CD14-positive monocyte (primary cell): ENCODE results near the gene CCDC180. TPM values are rescaled to one million over a fixed set of nuclear protein-coding genes. Genes with fewer than 3 reads are reported as not detected.

ENCODE experiments used
- DNase-seq, 3 donors: peaks; one replicate each; pipeline ENCODE4 v3.0.0-alpha.2; 2011 to 2022
- H2AFZ ChIP-seq: 2 replicates; pipeline ENCODE4 v1.6.0; 2012; ENCODE audit warnings: mild to moderate bottlenecking, low read depth, low read length, inconsistent platforms; ENCODE audit not compliant: insufficient read depth, poor library complexity, severe bottlenecking
- H3K27ac ChIP-seq, 2 donors: 1 replicate in 1 of 2; 2 replicates in 1 of 2; pipeline ENCODE4 v1.5.1; 2012 to 2013; ENCODE audit warnings: low read length in 2 of 2, control low read depth in 1 of 2, inconsistent platforms in 1 of 2, low read depth in 1 of 2, mild to moderate bottlenecking in 1 of 2
- H3K27me3 ChIP-seq, 2 donors: one replicate each; pipeline versions ENCODE4 v1.6.0 to v1.6.1; 2011 to 2013; ENCODE audit warnings: low read length in 2 of 2; ENCODE audit not compliant: control insufficient read depth in 2 of 2, insufficient read depth in 2 of 2
- H3K36me3 ChIP-seq, 2 donors: replicated peaks in 1 of 2; 1 replicate in 1 of 2; 2 replicates in 1 of 2; pipeline versions ENCODE4 v1.5.1 to v1.6.1; 2012 to 2013; ENCODE audit warnings: low read length in 2 of 2, control low read depth in 1 of 2, inconsistent platforms in 1 of 2, mild to moderate bottlenecking in 1 of 2; ENCODE audit not compliant: insufficient read depth in 2 of 2, control insufficient read depth in 1 of 2
- H3K4me1 ChIP-seq, 2 donors: 1 replicate in 1 of 2; 2 replicates in 1 of 2; pipeline versions ENCODE4 v1.5.1 to v1.6.1; 2012 to 2013; ENCODE audit warnings: low read length in 2 of 2, control low read depth in 1 of 2, inconsistent platforms in 1 of 2, mild to moderate bottlenecking in 1 of 2, moderate library complexity in 1 of 2; ENCODE audit not compliant: insufficient read depth in 2 of 2, control insufficient read depth in 1 of 2
- H3K4me2 ChIP-seq: replicated peaks from 2 replicates; pipeline ENCODE3; 2012; ENCODE audit warnings: low read length, moderate library complexity, mild to moderate bottlenecking; ENCODE audit not compliant: poor library complexity, severe bottlenecking; ENCODE audit errors: extremely low read depth
- H3K4me3 ChIP-seq, 3 experiments: fragments of 200-600 bp in 1 of 3; sonication (generic) in 1 of 3; replicated peaks in 1 of 3; 1 replicate in 2 of 3; 2 replicates in 1 of 3; pipeline ENCODE4 v1.5.1; 2011 to 2013; ENCODE audit warnings: low read length in 3 of 3, mild to moderate bottlenecking in 3 of 3, control low read depth in 2 of 3, low read depth in 2 of 3, inconsistent platforms in 1 of 3, moderate library complexity in 1 of 3
- H3K79me2 ChIP-seq: 2 replicates; pipeline ENCODE4 v1.6.0; 2012; ENCODE audit warnings: mild to moderate bottlenecking, control low read depth, inconsistent platforms, low read length, moderate library complexity; ENCODE audit not compliant: insufficient read depth
- H3K9ac ChIP-seq: 2 replicates; pipeline ENCODE4 v1.6.0; 2017; ENCODE audit warnings: low read length, mild to moderate bottlenecking; ENCODE audit not compliant: insufficient read depth, poor library complexity, severe bottlenecking
- H3K9me3 ChIP-seq, 2 donors: replicated peaks in 1 of 2; 1 replicate in 1 of 2; 2 replicates in 1 of 2; pipeline versions ENCODE4 v1.5.1 to v1.6.1; 2012 to 2013; ENCODE audit warnings: low read length in 2 of 2, control low read depth in 1 of 2; ENCODE audit not compliant: control insufficient read depth in 1 of 2, insufficient read depth in 1 of 2
- H4K20me1 ChIP-seq: 2 replicates; pipeline ENCODE4 v1.6.0; 2012; ENCODE audit warnings: mild to moderate bottlenecking, low read length, control low read depth, moderate library complexity; ENCODE audit not compliant: insufficient read depth
- H3K27ac Mint-ChIP-seq, 7 donors: one replicate each; pipeline ENCODE4 v1.8.0; 2020; ENCODE audit warnings: mild to moderate bottlenecking in 7 of 7, mixed read lengths in 7 of 7, moderate library complexity in 6 of 7, inconsistent platforms in 2 of 7
- H3K27me3 Mint-ChIP-seq, 3 donors: one replicate each; pipeline ENCODE4 v1.8.0; 2021 to 2022; ENCODE audit warnings: low read depth in 3 of 3, mild to moderate bottlenecking in 3 of 3, mixed read lengths in 3 of 3, moderate library complexity in 3 of 3, inconsistent platforms in 1 of 3
- H3K36me3 Mint-ChIP-seq, 2 donors: one replicate each; pipeline ENCODE4 v1.8.0; 2020; ENCODE audit warnings: mixed read lengths in 2 of 2, inconsistent platforms in 1 of 2, mild to moderate bottlenecking in 1 of 2
- H3K4me1 Mint-ChIP-seq: one replicate; pipeline ENCODE4 v1.8.0; 2020; ENCODE audit warnings: mild to moderate bottlenecking, mixed read lengths
- H3K4me3 Mint-ChIP-seq, 2 donors: one replicate each; pipeline ENCODE4 v1.8.0; 2020; ENCODE audit warnings: mild to moderate bottlenecking in 2 of 2, mixed read lengths in 2 of 2, moderate library complexity in 1 of 2
- H3K9me3 Mint-ChIP-seq, 7 donors: one replicate each; pipeline ENCODE4 v1.8.0; 2020 to 2022; ENCODE audit warnings: mixed read lengths in 7 of 7, mild to moderate bottlenecking in 6 of 7, moderate library complexity in 6 of 7, inconsistent platforms in 2 of 7
- CTCF ChIP-seq: fragments of 200-600 bp; IDR thresholded peaks from one replicate; pipeline ENCODE4 v1.8.0; 2022; ENCODE audit warnings: antibody characterized with exemption, mild to moderate bottlenecking
- WGBS: methylation state at CpG from one replicate; pipeline ENCODE4 v1.1.5; 2013; ENCODE audit warnings: missing lambda C conversion rate; ENCODE audit not compliant: insufficient coverage; 5-methylcytosine and 5-hydroxymethylcytosine counted together
- intact Hi-C, 2 donors: fragments of 100-400 bp; cut with micrococcal nuclease; formaldehyde crosslinking; loops; one replicate each; pipeline versions ENCODE4 v1.15.0 to v1.15.1; 2023
- polyA plus RNA-seq, 3 donors: library from polyadenylated mRNA; depleted of rRNA in 1 of 3; unstranded in 2 of 3; stranded (reverse) in 1 of 3; fragments of 300-500 nt in 2 of 3; fragments of >200 nt in 1 of 3; fragmentation: Illumina TruSeq in 2 of 3; gene quantifications; 1 replicate in 2 of 3; 2 replicates in 1 of 3; pipeline ENCODE4 v1.2.3, GENCODE V29; 2012 to 2021

CCDC180 gene
- polyA plus RNA-seq, 3 donors, result 0.24 to 1.3 TPM; not detected in 1

GRCh38 chr9:97316904-97317303, 9.4 kb downstream of the CCDC180 start:
- Histone ChIP-seq H3K9ac (no peak overlapping the region), H3K9me3 (no peaks in the 10 kb centered on the region), H3K27me3 (no peaks in the 10 kb centered on the region), H3K4me2 (no peak overlapping the region), H4K20me1 (no peaks in the 10 kb centered on the region), H3K4me3 (no peak overlapping the region), H3K79me2 (no peaks in the 10 kb centered on the region), H3K27ac (no peak overlapping the region), H3K36me3 (peaks cover 0 to 17% of the 10 kb centered on the region in 2 donors), H3K4me1 (no peaks in the 10 kb centered on the region), H2AFZ (no peak overlapping the region)
- TF ChIP-seq CTCF, result no peak
- intact Hi-C loops, result no loop called here
- peaks cover 4 to 9% of the 10 kb centered on the region in 2 donors for H3K36me3 Mint-ChIP-seq
- no peak overlapping the region for H3K4me3 Mint-ChIP-seq
- H3K4me1 Mint-ChIP-seq, result peaks cover 3% of the 10 kb centered on the region
- peaks cover 0 to 2% (median 0%) of the 10 kb centered on the region in 7 donors for H3K9me3 Mint-ChIP-seq
- peaks cover 0 to 1% (median 1%) of the 10 kb centered on the region in 3 donors for H3K27me3 Mint-ChIP-seq
- no peak overlapping the region for H3K27ac Mint-ChIP-seq
- no peak for DNase-seq
- WGBS, result 97% methylated on average over 5 of the region's 7 CpGs

- no peaks in the 10 kb centered on the region for H3K27me3 ChIP-seq
- H2AFZ ChIP-seq, result no peak overlapping the region
- no peak for TF ChIP-seq CTCF
- H3K9me3 Mint-ChIP-seq, result peaks cover 0 to 2% (median 0%) of the 10 kb centered on the region in 7 donors
- no peaks in the 10 kb centered on the region for H3K79me2 ChIP-seq
- H3K9ac ChIP-seq, result no peak overlapping the region
- peaks cover 7 to 13% of the 10 kb centered on the region in 2 donors for H3K36me3 Mint-ChIP-seq
- WGBS, result 100% methylated on average over 1 of the region's 6 CpGs
- no peak overlapping the region for H3K4me3 Mint-ChIP-seq
- no peak overlapping the region for H3K27ac ChIP-seq
- H3K27me3 Mint-ChIP-seq, result peaks cover 0 to 2% (median 1%) of the 10 kb centered on the region in 3 donors
- DNase-seq, result no peak
- H4K20me1 ChIP-seq, result no peaks in the 10 kb centered on the region
- intact Hi-C loops, result no loop called here
- H3K4me2 ChIP-seq, result no peak overlapping the region
- H3K36me3 ChIP-seq, result peaks cover 0 to 17% of the 10 kb centered on the region in 2 donors
- H3K27ac Mint-ChIP-seq, result no peak overlapping the region
- H3K9me3 ChIP-seq, result no peaks in the 10 kb centered on the region
- H3K4me3 ChIP-seq, result no peak overlapping the region
- H3K4me1 ChIP-seq, result no peaks in the 10 kb centered on the region
- H3K4me1 Mint-ChIP-seq, result peaks cover 3% of the 10 kb centered on the region
These were observed 11.0 kb downstream of the CCDC180 start for GRCh38 chr9:97318433-97318832.
